ENCODE measurements around the gene NR3C1. TPM values are rescaled to one million over a fixed set of nuclear protein-coding genes. Genes with fewer than 3 reads are reported as not detected.

NR3C1 gene
- total and polyA plus RNA-seq, 2 of the 13 experiments (the other 11 are each of a cell fraction or from before 2014, with no cell fraction given): 10.0 to 24.3 TPM

DNA sequence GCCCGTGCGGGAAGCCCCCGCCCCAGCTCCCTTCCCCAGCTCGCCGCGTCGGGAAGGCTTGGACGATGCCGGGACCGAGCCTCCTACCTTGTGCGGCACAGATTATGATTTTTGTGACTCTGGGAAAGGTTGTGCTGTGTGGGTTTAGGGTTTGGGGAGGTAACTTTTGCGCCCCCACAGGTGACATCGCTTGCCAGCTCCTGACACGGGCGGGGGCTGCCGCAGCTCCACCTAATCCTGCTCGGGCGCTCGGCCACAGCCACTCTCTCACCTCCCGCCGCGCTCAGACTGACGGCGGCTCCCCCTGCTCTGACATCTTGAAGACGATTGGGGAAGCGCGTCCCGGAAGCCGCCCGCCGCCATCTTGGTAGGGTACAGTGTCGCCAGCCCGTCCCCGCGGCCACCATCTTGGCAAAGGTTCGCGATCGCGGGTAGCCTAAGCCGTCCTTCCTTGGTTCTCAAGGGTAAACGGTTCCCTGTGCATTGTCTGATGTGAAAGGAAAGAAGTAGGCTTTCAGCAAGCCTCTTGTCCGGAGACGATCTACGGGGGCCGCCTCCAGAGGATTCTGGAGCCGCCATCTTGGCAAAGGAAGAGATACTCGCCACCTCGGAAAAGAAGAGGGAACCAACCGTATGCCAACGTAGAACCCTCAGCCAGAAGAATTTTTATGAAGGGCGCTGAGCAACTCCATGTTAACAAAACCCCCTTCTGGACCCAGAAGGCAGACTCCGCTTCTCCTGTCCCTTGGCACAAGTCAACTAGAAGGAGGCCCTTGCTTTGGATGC, 1.8 kb upstream of the NR3C1 start (continued):
- TF ChIP-seq BCL6 (CRISPR knock-in tag; IDR thresholded peaks at IDR 0.05): peak; percentile 47; the same call in 1 of the 2 replicates
- TF ChIP-seq TGIF2 (CRISPR knock-in tag; IDR thresholded peaks at IDR 0.05): no peak
- TF ChIP-seq TBP (CRISPR knock-in tag; IDR thresholded peaks at IDR 0.05): no peak
- TF ChIP-seq POLR2G (IDR thresholded peaks at IDR 0.05; ENCODE audit: low read depth, low read length): peak; percentile 75
- TF ChIP-seq ZNF317 (CRISPR knock-in tag; IDR thresholded peaks at IDR 0.05): 0 out of 2 replicates have a peak, but pooled peaks have one; percentile 58
- TF ChIP-seq, protein P1, sequence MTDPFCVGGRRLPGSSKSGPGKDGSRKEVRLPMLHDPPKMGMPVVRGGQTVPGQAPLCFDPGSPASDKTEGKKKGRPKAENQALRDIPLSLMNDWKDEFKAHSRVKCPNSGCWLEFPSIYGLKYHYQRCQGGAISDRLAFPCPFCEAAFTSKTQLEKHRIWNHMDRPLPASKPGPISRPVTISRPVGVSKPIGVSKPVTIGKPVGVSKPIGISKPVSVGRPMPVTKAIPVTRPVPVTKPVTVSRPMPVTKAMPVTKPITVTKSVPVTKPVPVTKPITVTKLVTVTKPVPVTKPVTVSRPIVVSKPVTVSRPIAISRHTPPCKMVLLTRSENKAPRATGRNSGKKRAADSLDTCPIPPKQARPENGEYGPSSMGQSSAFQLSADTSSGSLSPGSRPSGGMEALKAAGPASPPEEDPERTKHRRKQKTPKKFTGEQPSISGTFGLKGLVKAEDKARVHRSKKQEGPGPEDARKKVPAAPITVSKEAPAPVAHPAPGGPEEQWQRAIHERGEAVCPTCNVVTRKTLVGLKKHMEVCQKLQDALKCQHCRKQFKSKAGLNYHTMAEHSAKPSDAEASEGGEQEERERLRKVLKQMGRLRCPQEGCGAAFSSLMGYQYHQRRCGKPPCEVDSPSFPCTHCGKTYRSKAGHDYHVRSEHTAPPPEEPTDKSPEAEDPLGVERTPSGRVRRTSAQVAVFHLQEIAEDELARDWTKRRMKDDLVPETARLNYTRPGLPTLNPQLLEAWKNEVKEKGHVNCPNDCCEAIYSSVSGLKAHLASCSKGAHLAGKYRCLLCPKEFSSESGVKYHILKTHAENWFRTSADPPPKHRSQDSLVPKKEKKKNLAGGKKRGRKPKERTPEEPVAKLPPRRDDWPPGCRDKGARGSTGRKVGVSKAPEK (CRISPR knock-in tag; IDR thresholded peaks at IDR 0.05; ENCODE audit: borderline replicate concordance): peak; percentile 15; the same call in 1 of the 2 replicates
- TF ChIP-seq MATR3 (CRISPR knock-in tag; IDR thresholded peaks at IDR 0.05): no peak
- TF ChIP-seq SP140L (CRISPR knock-in tag; IDR thresholded peaks at IDR 0.05; ENCODE audit: borderline replicate concordance): 0 out of 2 replicates have a peak, but pooled peaks have one; percentile 64
- TF ChIP-seq, protein P2, sequence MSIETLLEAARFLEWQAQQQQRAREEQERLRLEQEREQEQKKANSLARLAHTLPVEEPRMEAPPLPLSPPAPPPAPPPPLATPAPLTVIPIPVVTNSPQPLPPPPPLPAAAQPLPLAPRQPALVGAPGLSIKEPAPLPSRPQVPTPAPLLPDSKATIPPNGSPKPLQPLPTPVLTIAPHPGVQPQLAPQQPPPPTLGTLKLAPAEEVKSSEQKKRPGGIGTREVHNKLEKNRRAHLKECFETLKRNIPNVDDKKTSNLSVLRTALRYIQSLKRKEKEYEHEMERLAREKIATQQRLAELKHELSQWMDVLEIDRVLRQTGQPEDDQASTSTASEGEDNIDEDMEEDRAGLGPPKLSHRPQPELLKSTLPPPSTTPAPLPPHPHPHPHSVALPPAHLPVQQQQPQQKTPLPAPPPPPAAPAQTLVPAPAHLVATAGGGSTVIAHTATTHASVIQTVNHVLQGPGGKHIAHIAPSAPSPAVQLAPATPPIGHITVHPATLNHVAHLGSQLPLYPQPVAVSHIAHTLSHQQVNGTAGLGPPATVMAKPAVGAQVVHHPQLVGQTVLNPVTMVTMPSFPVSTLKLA (IDR thresholded peaks at IDR 0.05): no peak
- TF ChIP-seq, protein P3, sequence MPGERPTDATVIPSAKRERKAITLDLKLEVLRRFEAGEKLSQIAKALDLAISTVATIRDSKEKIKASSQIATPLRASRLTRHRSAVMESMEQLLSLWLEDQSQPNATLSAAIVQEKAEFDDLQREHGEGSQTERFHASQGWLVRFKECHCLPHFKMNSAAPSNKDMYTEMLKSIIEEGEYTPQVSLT (CRISPR knock-in tag; IDR thresholded peaks at IDR 0.05; ENCODE audit: borderline replicate concordance, low read depth): no peak
- TF ChIP-seq MED1 (CRISPR knock-in tag; IDR thresholded peaks at IDR 0.05): peak; percentile 24; the same call in 1 of the 2 replicates
- TF ChIP-seq ZFX (CRISPR knock-in tag; IDR thresholded peaks at IDR 0.05; ENCODE audit: low read depth): peak; percentile 81
- TF ChIP-seq IRF2 (CRISPR knock-in tag; IDR thresholded peaks at IDR 0.05): peak; percentile 84
- TF ChIP-seq, protein P4, sequence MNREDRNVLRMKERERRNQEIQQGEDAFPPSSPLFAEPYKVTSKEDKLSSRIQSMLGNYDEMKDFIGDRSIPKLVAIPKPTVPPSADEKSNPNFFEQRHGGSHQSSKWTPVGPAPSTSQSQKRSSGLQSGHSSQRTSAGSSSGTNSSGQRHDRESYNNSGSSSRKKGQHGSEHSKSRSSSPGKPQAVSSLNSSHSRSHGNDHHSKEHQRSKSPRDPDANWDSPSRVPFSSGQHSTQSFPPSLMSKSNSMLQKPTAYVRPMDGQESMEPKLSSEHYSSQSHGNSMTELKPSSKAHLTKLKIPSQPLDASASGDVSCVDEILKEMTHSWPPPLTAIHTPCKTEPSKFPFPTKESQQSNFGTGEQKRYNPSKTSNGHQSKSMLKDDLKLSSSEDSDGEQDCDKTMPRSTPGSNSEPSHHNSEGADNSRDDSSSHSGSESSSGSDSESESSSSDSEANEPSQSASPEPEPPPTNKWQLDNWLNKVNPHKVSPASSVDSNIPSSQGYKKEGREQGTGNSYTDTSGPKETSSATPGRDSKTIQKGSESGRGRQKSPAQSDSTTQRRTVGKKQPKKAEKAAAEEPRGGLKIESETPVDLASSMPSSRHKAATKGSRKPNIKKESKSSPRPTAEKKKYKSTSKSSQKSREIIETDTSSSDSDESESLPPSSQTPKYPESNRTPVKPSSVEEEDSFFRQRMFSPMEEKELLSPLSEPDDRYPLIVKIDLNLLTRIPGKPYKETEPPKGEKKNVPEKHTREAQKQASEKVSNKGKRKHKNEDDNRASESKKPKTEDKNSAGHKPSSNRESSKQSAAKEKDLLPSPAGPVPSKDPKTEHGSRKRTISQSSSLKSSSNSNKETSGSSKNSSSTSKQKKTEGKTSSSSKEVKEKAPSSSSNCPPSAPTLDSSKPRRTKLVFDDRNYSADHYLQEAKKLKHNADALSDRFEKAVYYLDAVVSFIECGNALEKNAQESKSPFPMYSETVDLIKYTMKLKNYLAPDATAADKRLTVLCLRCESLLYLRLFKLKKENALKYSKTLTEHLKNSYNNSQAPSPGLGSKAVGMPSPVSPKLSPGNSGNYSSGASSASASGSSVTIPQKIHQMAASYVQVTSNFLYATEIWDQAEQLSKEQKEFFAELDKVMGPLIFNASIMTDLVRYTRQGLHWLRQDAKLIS (CRISPR knock-in tag; IDR thresholded peaks at IDR 0.05): no peak
- no peak for TF ChIP-seq ZNF451 (CRISPR knock-in tag; IDR thresholded peaks at IDR 0.05)
- TF ChIP-seq MTA1 (CRISPR knock-in tag; IDR thresholded peaks at IDR 0.05; ENCODE audit: borderline replicate concordance): peak; percentile 30; the same call in 1 of the 2 replicates
- 0 out of 2 replicates have a peak, but pooled peaks have one; percentile 78 for TF ChIP-seq FLYWCH1 (CRISPR knock-in tag; IDR thresholded peaks at IDR 0.05)
- TF ChIP-seq ZMAT3 (CRISPR knock-in tag; conservative IDR thresholded peaks at IDR 0.05): no peak; the same call in 1 of the 2 replicates
- TF ChIP-seq, protein P5, sequence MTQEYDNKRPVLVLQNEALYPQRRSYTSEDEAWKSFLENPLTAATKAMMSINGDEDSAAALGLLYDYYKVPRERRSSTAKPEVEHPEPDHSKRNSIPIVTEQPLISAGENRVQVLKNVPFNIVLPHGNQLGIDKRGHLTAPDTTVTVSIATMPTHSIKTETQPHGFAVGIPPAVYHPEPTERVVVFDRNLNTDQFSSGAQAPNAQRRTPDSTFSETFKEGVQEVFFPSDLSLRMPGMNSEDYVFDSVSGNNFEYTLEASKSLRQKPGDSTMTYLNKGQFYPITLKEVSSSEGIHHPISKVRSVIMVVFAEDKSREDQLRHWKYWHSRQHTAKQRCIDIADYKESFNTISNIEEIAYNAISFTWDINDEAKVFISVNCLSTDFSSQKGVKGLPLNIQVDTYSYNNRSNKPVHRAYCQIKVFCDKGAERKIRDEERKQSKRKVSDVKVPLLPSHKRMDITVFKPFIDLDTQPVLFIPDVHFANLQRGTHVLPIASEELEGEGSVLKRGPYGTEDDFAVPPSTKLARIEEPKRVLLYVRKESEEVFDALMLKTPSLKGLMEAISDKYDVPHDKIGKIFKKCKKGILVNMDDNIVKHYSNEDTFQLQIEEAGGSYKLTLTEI (CRISPR knock-in tag; conservative IDR thresholded peaks at IDR 0.05): no peak

All from HepG2 (cell line).